Tibial nerve (tissue), 4 donors: ENCODE data around the gene RASAL2.

ENCODE experiments used
- CTCF ChIP-seq, 5 experiments: fragments of 200-600 bp in 3 of 5; fragments of 450-650 bp in 2 of 5; sonication (generic) in 3 of 5; IDR thresholded peaks; one replicate each; pipeline ENCODE4 v1.5.1; 2016 to 2019; ENCODE audit warnings: antibody characterized with exemption in 5 of 5, mild to moderate bottlenecking in 3 of 5, moderate library complexity in 2 of 5
- EP300 ChIP-seq, 2 donors: sonication (generic); formaldehyde crosslinking; IDR thresholded peaks; one replicate each; pipeline ENCODE4 v1.6.1; 2017; ENCODE audit warnings: antibody characterized with exemption in 2 of 2, mild to moderate bottlenecking in 1 of 2
- POLR2A ChIP-seq, 2 donors: fragments of 450-650 bp; IDR thresholded peaks; one replicate each; pipeline ENCODE4 v1.6.1; 2017; ENCODE audit warnings: antibody characterized with exemption in 2 of 2, mild to moderate bottlenecking in 2 of 2, moderate library complexity in 2 of 2

DNA sequence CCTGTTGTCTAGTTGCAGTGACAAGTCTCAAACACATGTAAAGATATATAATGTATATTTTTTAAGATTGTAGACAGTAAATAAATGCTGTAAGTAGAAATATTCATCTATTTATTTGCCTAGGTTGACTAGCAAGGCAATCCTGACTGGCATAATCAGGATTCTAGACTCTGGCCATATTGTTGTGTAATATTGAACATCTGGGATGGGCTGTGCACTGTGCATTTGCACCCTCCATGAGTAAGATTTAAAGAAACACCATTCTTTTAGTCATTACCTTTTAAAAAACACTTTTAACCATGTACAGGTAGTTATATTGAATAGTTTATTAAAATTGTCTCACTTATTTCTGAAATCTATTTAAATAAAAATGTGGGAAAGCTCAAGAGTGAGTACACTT lies 32.4 kb downstream of the RASAL2 start:
- TF ChIP-seq CTCF (IDR thresholded peaks at IDR 0.05) (no peak), POLR2A (IDR thresholded peaks at IDR 0.05) (no peak), EP300 (IDR thresholded peaks at IDR 0.05) (no peak)
